ENCODE results near the gene NEK7.

The NEK7 gene

GRCh38 chr1:198363625-198364151 is 206.9 kb downstream of the NEK7 start:
- no peaks in the 10 kb centered on the region for H3K4me1 ChIP-seq (ENCODE audit: control insufficient read depth in 1 of 2, insufficient read depth in 1 of 2, low read depth in 1 of 2, low read length in 1 of 2)
- no peak for TF ChIP-seq CTCF (IDR thresholded peaks at IDR 0.05)
- no peak overlapping the region for H3K4me3 ChIP-seq (ENCODE audit: low read depth in 1 of 2, low read length in 1 of 2)
- H3K27ac ChIP-seq: no peak overlapping the region
- no peaks in the 10 kb centered on the region for H3K36me3 ChIP-seq
- H3K27me3 ChIP-seq: no peaks in the 10 kb centered on the region
- H3K9me3 ChIP-seq: no peaks in the 10 kb centered on the region

- no peak for TF ChIP-seq CTCF (IDR thresholded peaks at IDR 0.05)
- Histone ChIP-seq H3K4me3 (ENCODE audit: low read depth in 1 of 2, low read length in 1 of 2) (no peak overlapping the region), H3K9me3 (no peaks in the 10 kb centered on the region), H3K27me3 (no peaks in the 10 kb centered on the region), H3K27ac (no peak overlapping the region), H3K36me3 (no peaks in the 10 kb centered on the region), H3K4me1 (ENCODE audit: control insufficient read depth in 1 of 2, insufficient read depth in 1 of 2, low read depth in 1 of 2, low read length in 1 of 2) (no peaks in the 10 kb centered on the region)
Measured at GRCh38 chr1:198364471-198364870, 207.7 kb downstream of the NEK7 start.

GRCh38 chr1:198367296-198367695 is 210.5 kb downstream of the NEK7 start:
- Histone ChIP-seq H3K9me3 (no peaks in the 10 kb centered on the region), H3K27ac (no peak overlapping the region), H3K36me3 (no peaks in the 10 kb centered on the region), H3K4me3 (ENCODE audit: low read depth in 1 of 2, low read length in 1 of 2) (no peak overlapping the region), H3K4me1 (ENCODE audit: control insufficient read depth in 1 of 2, insufficient read depth in 1 of 2, low read depth in 1 of 2, low read length in 1 of 2) (no peaks in the 10 kb centered on the region), H3K27me3 (no peaks in the 10 kb centered on the region)
- TF ChIP-seq CTCF (IDR thresholded peaks at IDR 0.05): no peak

GRCh38 chr1:198370996-198371395 is 214.2 kb downstream of the NEK7 start:
- H3K9me3 ChIP-seq: no peaks in the 10 kb centered on the region
- no peaks in the 10 kb centered on the region for H3K36me3 ChIP-seq
- no peak overlapping the region for H3K27ac ChIP-seq
- no peak overlapping the region for H3K4me3 ChIP-seq (ENCODE audit: low read depth in 1 of 2, low read length in 1 of 2)
- TF ChIP-seq CTCF (IDR thresholded peaks at IDR 0.05): no peak
- H3K27me3 ChIP-seq: no peaks in the 10 kb centered on the region
- no peaks in the 10 kb centered on the region for H3K4me1 ChIP-seq (ENCODE audit: control insufficient read depth in 1 of 2, insufficient read depth in 1 of 2, low read depth in 1 of 2, low read length in 1 of 2)
